ENCODE results near the gene CRMP1. TPM values are rescaled to one million over a fixed set of nuclear protein-coding genes. Genes with fewer than 3 reads are reported as not detected.

The CRMP1 gene
- total and polyA plus RNA-seq, 2 donors (not counting 3 experiments of a cell fraction or from before 2014, with no cell fraction given): 0.06 TPM; not detected in 1

GRCh38 chr4:5785806-5786680, 106.8 kb downstream of the CRMP1 start:
- no peaks in the 10 kb centered on the region for H3K9me1 ChIP-seq (replicated peaks; ENCODE audit: control insufficient read depth, extremely low read depth, insufficient read depth, low read length)
- H3K36me3 ChIP-seq (ENCODE audit: control insufficient read depth in 2 of 2, extremely low read depth in 1 of 2, insufficient read depth in 2 of 2, low read length in 2 of 2): peaks cover 5 to 18% of the 10 kb centered on the region in 2 experiments
- no peak overlapping the region for H3K4me3 ChIP-seq (replicated peaks in 1 of 3; ENCODE audit: insufficient read depth in 1 of 3, low read depth in 1 of 3, low read length in 3 of 3)
- no peak overlapping the region for H3K9ac ChIP-seq (replicated peaks; ENCODE audit: extremely low read depth, insufficient read depth, low read length)
- H4K20me1 ChIP-seq (replicated peaks; ENCODE audit: control insufficient read depth, extremely low read depth, insufficient read depth, low read length): no peaks in the 10 kb centered on the region
- no peaks in the 10 kb centered on the region for H3K9me3 ChIP-seq (replicated peaks; ENCODE audit: control insufficient read depth, insufficient read depth, low read length)
- no peak overlapping the region for H3K27ac ChIP-seq (ENCODE audit: insufficient read depth, low read depth, low read length)
- H3K27me3 ChIP-seq (ENCODE audit: control insufficient read depth in 2 of 2, insufficient read depth in 2 of 2, low read length in 2 of 2): no peaks in the 10 kb centered on the region
- no peak overlapping the region for H2AFZ ChIP-seq (ENCODE audit: low read depth, low read length)
- FAIRE-seq (peak; percentile 71), DNase-seq (ENCODE audit: low read depth, low spot score) (peak; percentile 56)
- intact Hi-C loops (cut with micrococcal nuclease): no loop called here
- no peak overlapping the region for H3K4me2 ChIP-seq (ENCODE audit: insufficient read depth, low read length)
- BruUV-seq (replicated peaks): no TSS peak
- dilution Hi-C loops (cut with MboI; ENCODE audit: extremely low pct_ligation_motif_present, low sequenced_read_pairs): no loop called here
- TF ChIP-seq MAX (IDR thresholded peaks at IDR 0.05; ENCODE audit: insufficient read depth, insufficient read length) (no peak), JUN (IDR thresholded peaks at IDR 0.05; ENCODE audit: borderline replicate concordance, insufficient read depth, insufficient read length, low read depth) (peak; percentile 11), GATA2 (IDR thresholded peaks at IDR 0.05; ENCODE audit: insufficient read depth, insufficient read length, low read depth, low read length) (no peak)
- no peaks in the 10 kb centered on the region for H3K4me1 ChIP-seq (ENCODE audit: control insufficient read depth, extremely low read depth, insufficient read depth, low read length)
- POLR2A ChIA-PET: no interaction called here
- H3K79me2 ChIP-seq (ENCODE audit: control insufficient read depth, insufficient read depth, low read length): no peaks in the 10 kb centered on the region
- CTCF ChIA-PET: interaction anchor here (0.7 to 1.7 kb wide), 5 partner anchors 32 to 377 kb away, joined by 3 to 6 read pairs (median 3); partner anchors contain the start of gene EVC2

GRCh38 chr4:5784960-5785611, 107.8 kb downstream of the CRMP1 start:
- no peak overlapping the region for H3K9ac ChIP-seq (replicated peaks; ENCODE audit: extremely low read depth, insufficient read depth, low read length)
- no peaks in the 10 kb centered on the region for H3K9me1 ChIP-seq (replicated peaks; ENCODE audit: control insufficient read depth, extremely low read depth, insufficient read depth, low read length)
- H3K4me3 ChIP-seq (replicated peaks in 1 of 3; ENCODE audit: insufficient read depth in 1 of 3, low read depth in 1 of 3, low read length in 3 of 3): no peak overlapping the region
- no peaks in the 10 kb centered on the region for H3K27me3 ChIP-seq (ENCODE audit: control insufficient read depth in 2 of 2, insufficient read depth in 2 of 2, low read length in 2 of 2)
- no TSS peak for BruUV-seq (replicated peaks)
- TF ChIP-seq MAX (IDR thresholded peaks at IDR 0.05; ENCODE audit: insufficient read depth, insufficient read length) (no peak), POLR2A (IDR thresholded peaks at IDR 0.05; ENCODE audit: low read depth, low read length) (no peak), POLR2AphosphoS5 (IDR thresholded peaks at IDR 0.05; ENCODE audit: insufficient read depth, low read depth, low read length) (no peak), EZH2 (IDR thresholded peaks at IDR 0.05; ENCODE audit: borderline replicate concordance, low read depth, low read length, severe bottlenecking) (no peak), JUN (IDR thresholded peaks at IDR 0.05; ENCODE audit: borderline replicate concordance, insufficient read depth, insufficient read length, low read depth) (no peak), FOS (IDR thresholded peaks at IDR 0.05; ENCODE audit: borderline replicate concordance, insufficient read depth, low read length) (no peak), CTCF (IDR thresholded peaks at IDR 0.05; ENCODE audit: extremely low read depth in 1 of 2, insufficient read depth in 1 of 2, low read depth in 1 of 2, low read length in 2 of 2) (no peak), MYC (IDR thresholded peaks at IDR 0.05; ENCODE audit: low read depth, low read length) (no peak), GATA2 (IDR thresholded peaks at IDR 0.05; ENCODE audit: insufficient read depth, insufficient read length, low read depth, low read length) (no peak)
- FAIRE-seq: no peak
- peaks cover 3% of the 10 kb centered on the region for H3K4me1 ChIP-seq (ENCODE audit: control insufficient read depth, extremely low read depth, insufficient read depth, low read length)
- dilution Hi-C loops (cut with MboI; ENCODE audit: extremely low pct_ligation_motif_present, low sequenced_read_pairs) (no loop called here), intact Hi-C loops (cut with micrococcal nuclease) (no loop called here)
- ChIA-PET POLR2A (no interaction called here), CTCF (interaction anchor here (0.7 kb wide), 1 partner anchor 75 kb away, joined by 3 read pairs; no protein-coding TSS in a partner anchor)
- H3K4me2 ChIP-seq (ENCODE audit: insufficient read depth, low read length): no peak overlapping the region
- H3K27ac ChIP-seq (ENCODE audit: insufficient read depth, low read depth, low read length): no peak overlapping the region
- H3K36me3 ChIP-seq (ENCODE audit: control insufficient read depth in 2 of 2, extremely low read depth in 1 of 2, insufficient read depth in 2 of 2, low read length in 2 of 2): peaks cover 5 to 18% of the 10 kb centered on the region in 2 experiments
- H3K79me2 ChIP-seq (ENCODE audit: control insufficient read depth, insufficient read depth, low read length): no peaks in the 10 kb centered on the region
- no peak overlapping the region for H2AFZ ChIP-seq (ENCODE audit: low read depth, low read length)
- H4K20me1 ChIP-seq (replicated peaks; ENCODE audit: control insufficient read depth, extremely low read depth, insufficient read depth, low read length): no peaks in the 10 kb centered on the region
- DNase-seq (ENCODE audit: low read depth, low spot score): no peak
- H3K9me3 ChIP-seq (replicated peaks; ENCODE audit: control insufficient read depth, insufficient read depth, low read length): no peaks in the 10 kb centered on the region
